ENCODE data around the gene ABCB7.
"Not testable (repeated sequence)": the region's sequence is repeated elsewhere in the genome, so short reads cannot be mapped to it uniquely, and the experiment has no call there.

ABCB7 gene

DNA sequence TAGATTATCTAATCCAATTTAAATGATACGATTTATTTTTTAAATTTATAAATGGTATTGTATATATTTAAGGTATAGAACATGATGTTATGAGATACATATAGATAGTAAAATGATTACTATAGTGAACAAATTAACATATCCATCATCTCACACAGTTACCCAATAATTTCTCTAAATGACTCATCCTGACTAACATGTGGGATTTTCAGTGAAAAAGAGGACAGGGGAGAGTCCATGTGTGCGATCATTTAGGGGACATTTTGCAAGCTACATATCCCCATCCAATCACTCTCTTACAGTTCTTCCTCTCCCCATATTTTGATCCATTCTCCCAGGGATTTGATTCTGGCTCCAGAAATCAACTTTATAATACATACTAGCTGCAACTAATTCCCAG is 88.2 kb downstream of the ABCB7 start:
- TF ChIP-seq, protein P1, sequence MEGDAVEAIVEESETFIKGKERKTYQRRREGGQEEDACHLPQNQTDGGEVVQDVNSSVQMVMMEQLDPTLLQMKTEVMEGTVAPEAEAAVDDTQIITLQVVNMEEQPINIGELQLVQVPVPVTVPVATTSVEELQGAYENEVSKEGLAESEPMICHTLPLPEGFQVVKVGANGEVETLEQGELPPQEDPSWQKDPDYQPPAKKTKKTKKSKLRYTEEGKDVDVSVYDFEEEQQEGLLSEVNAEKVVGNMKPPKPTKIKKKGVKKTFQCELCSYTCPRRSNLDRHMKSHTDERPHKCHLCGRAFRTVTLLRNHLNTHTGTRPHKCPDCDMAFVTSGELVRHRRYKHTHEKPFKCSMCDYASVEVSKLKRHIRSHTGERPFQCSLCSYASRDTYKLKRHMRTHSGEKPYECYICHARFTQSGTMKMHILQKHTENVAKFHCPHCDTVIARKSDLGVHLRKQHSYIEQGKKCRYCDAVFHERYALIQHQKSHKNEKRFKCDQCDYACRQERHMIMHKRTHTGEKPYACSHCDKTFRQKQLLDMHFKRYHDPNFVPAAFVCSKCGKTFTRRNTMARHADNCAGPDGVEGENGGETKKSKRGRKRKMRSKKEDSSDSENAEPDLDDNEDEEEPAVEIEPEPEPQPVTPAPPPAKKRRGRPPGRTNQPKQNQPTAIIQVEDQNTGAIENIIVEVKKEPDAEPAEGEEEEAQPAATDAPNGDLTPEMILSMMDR (IDR thresholded peaks at IDR 0.05; ENCODE audit: low read depth, low read length) = no peak
- TF ChIP-seq POLR2A (IDR thresholded peaks at IDR 0.05; ENCODE audit: extremely low read depth, insufficient read length) (no peak), MYC (IDR thresholded peaks at IDR 0.05; ENCODE audit: low read depth, low read length) (no peak)
- H3K4me3 ChIP-seq (ENCODE audit: low read depth, low read length) = no peak overlapping the region
- DNase-seq (ENCODE audit: low read depth) = peak; percentile 11

GRCh38 chrX:75061701-75062100 is 94.4 kb downstream of the ABCB7 start:
- peak; percentile 1 for DNase-seq (ENCODE audit: low read depth)

DNA sequence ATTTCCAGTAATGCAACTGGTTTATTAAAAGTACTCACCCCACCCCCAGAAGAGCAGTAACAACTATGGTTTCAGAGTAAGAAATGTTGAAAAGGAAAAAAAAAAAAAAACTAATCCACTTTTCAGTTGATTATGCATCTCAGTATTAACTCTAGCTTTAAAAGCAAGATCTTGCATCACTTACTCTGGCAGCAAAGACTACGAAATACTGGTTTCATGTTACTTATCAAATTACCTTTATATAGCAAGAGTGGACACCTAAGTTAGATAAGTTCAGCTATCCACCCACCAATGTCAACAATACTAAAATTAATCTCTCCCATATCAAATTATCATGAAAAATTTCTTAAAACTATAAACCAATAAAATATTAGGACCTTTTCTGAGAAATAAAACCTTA is 105.0 kb downstream of the ABCB7 start:
- no peak overlapping the region for H3K4me3 ChIP-seq (ENCODE audit: low read depth, low read length)
- TF ChIP-seq MYC (IDR thresholded peaks at IDR 0.05; ENCODE audit: low read depth, low read length) = no peak
- TF ChIP-seq, protein P1 (IDR thresholded peaks at IDR 0.05; ENCODE audit: low read depth, low read length) = no peak
- no peak for TF ChIP-seq MAX (IDR thresholded peaks at IDR 0.05; ENCODE audit: low read depth, low read length)
- TF ChIP-seq POLR2A (IDR thresholded peaks at IDR 0.05; ENCODE audit: extremely low read depth, insufficient read length) = no peak
- DNase-seq (ENCODE audit: low read depth) = no peak

More at GRCh38 chrX:75061701-75062100, 94.4 kb downstream of the ABCB7 start:
- TF ChIP-seq MAX (IDR thresholded peaks at IDR 0.05; ENCODE audit: low read depth, low read length) (no peak), MYC (IDR thresholded peaks at IDR 0.05; ENCODE audit: low read depth, low read length) (no peak)
- no peak overlapping the region for H3K4me3 ChIP-seq (ENCODE audit: low read depth, low read length)

DNA sequence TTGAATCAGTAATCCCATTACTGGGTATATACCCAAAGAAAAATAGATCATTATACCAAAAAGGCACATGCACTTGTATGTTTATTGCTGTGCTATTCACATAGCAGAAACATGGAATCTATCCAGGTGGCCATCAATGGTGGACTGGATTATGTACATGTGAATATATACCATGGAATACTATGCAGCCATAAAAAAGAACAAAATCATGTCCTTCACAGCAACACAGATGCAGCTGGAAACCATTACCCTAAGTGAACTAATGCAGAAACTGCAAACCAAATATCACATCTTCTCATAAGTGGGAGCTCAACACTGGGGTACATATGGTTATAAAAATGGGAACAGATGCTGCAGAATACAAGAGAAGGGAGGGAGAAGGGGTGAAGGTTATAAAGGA is 110.7 kb downstream of the ABCB7 start:
- H3K4me3 ChIP-seq (ENCODE audit: low read depth, low read length) = no peak overlapping the region
- DNase-seq (ENCODE audit: low read depth) = no peak
- no peak for TF ChIP-seq MYC (IDR thresholded peaks at IDR 0.05; ENCODE audit: low read depth, low read length)
- TF ChIP-seq POLR2A (IDR thresholded peaks at IDR 0.05; ENCODE audit: extremely low read depth, insufficient read length) = no peak
- TF ChIP-seq, protein P1 (IDR thresholded peaks at IDR 0.05; ENCODE audit: low read depth, low read length) = no peak
- no peak for TF ChIP-seq MAX (IDR thresholded peaks at IDR 0.05; ENCODE audit: low read depth, low read length)

DNA sequence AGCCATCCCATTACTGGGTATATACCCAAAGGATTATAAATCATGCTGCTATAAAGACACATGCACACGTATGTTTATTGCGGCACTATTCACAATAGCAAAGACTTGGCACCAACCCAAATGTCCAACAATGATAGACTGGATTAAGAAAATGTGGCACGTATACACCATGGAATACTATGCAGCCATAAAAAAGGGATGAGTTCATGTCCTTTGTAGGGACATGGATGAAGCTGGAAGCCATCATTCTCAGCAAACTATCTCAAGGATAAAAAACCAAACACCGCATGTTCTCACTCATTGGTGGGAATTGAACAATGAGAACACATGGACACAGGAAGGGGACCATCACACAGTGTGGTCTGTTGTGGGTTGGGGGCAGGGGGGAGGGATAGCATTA is 111.9 kb downstream of the ABCB7 start:
- not testable (repeated sequence) for DNase-seq (ENCODE audit: low read depth); H3K4me3 ChIP-seq (ENCODE audit: low read depth, low read length)

- TF ChIP-seq MAX (IDR thresholded peaks at IDR 0.05; ENCODE audit: low read depth, low read length) (no peak), POLR2A (IDR thresholded peaks at IDR 0.05; ENCODE audit: extremely low read depth, insufficient read length) (no peak)
- TF ChIP-seq, protein P1 (IDR thresholded peaks at IDR 0.05; ENCODE audit: low read depth, low read length) = peak; percentile 23
- DNase-seq (ENCODE audit: low read depth) = peak; percentile 59
- H3K4me3 ChIP-seq (ENCODE audit: low read depth, low read length) = no peak overlapping the region
Measured at GRCh38 chrX:75038925-75039324, 117.2 kb downstream of the ABCB7 start.

Data from NB4 (cell line).